ENCODE results near the gene RCOR1.

Gene RCOR1

DNA sequence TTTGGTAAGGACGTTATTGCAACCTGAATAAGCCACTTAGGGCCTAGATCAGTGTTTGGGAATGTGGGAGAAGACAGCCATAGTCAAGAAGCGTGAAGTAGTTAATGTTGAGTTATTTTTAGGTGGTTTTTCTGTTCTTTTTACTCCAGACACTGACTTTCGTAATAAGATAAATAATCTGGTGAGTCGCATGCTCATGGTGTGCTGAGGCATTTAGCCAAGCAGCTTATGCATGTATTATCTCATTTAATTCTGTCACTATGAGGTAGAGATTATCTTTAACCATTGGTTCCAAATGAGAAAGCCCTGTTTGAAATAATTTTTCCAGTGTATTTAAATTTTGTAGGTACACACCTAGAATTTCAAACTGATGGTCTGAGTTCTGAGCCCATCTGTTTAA, 67.3 kb downstream of the RCOR1 start:
- no peak overlapping the region for H3K27ac ChIP-seq
- H3K36me3 ChIP-seq = no peaks in the 10 kb centered on the region
- no peaks in the 10 kb centered on the region for H3K27me3 ChIP-seq (ENCODE audit: insufficient read depth, low read depth, severe bottlenecking)
- TF ChIP-seq, protein P1, sequence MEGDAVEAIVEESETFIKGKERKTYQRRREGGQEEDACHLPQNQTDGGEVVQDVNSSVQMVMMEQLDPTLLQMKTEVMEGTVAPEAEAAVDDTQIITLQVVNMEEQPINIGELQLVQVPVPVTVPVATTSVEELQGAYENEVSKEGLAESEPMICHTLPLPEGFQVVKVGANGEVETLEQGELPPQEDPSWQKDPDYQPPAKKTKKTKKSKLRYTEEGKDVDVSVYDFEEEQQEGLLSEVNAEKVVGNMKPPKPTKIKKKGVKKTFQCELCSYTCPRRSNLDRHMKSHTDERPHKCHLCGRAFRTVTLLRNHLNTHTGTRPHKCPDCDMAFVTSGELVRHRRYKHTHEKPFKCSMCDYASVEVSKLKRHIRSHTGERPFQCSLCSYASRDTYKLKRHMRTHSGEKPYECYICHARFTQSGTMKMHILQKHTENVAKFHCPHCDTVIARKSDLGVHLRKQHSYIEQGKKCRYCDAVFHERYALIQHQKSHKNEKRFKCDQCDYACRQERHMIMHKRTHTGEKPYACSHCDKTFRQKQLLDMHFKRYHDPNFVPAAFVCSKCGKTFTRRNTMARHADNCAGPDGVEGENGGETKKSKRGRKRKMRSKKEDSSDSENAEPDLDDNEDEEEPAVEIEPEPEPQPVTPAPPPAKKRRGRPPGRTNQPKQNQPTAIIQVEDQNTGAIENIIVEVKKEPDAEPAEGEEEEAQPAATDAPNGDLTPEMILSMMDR (IDR thresholded peaks at IDR 0.05; ENCODE audit: low read depth, low read length) = no peak
- H3K4me3 ChIP-seq (ENCODE audit: low read depth, low read length) = no peak overlapping the region
- no peaks in the 10 kb centered on the region for H3K9me3 ChIP-seq (ENCODE audit: severe bottlenecking)
- no peak for DNase-seq

DNA sequence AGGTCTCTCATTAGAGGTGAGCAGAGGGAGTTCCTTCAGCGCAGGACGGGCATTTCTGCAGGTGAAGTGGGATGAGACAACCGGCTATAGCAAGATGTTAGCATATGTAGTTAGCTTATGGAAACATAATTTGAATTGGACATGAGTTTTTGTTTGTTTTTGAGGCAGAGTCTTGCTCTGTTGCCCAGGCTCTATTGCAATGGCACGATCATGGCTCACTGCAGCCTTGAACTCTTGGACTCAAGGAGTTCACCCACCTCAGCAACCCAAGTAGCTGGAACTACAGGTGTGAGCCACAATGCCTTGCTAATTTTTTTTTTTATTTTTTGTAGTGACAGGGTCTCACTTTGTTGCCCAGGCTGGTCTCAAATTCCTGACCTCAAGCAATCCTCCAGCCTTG, 69.2 kb downstream of the RCOR1 start:
- TF ChIP-seq, protein P1 (IDR thresholded peaks at IDR 0.05; ENCODE audit: low read depth, low read length) = no peak
- DNase-seq = no peak
- Histone ChIP-seq H3K4me3 (ENCODE audit: low read depth, low read length) (no peak overlapping the region), H3K27me3 (ENCODE audit: insufficient read depth, low read depth, severe bottlenecking) (no peaks in the 10 kb centered on the region), H3K36me3 (no peaks in the 10 kb centered on the region), H3K27ac (no peak overlapping the region), H3K9me3 (ENCODE audit: severe bottlenecking) (no peaks in the 10 kb centered on the region)

DNA sequence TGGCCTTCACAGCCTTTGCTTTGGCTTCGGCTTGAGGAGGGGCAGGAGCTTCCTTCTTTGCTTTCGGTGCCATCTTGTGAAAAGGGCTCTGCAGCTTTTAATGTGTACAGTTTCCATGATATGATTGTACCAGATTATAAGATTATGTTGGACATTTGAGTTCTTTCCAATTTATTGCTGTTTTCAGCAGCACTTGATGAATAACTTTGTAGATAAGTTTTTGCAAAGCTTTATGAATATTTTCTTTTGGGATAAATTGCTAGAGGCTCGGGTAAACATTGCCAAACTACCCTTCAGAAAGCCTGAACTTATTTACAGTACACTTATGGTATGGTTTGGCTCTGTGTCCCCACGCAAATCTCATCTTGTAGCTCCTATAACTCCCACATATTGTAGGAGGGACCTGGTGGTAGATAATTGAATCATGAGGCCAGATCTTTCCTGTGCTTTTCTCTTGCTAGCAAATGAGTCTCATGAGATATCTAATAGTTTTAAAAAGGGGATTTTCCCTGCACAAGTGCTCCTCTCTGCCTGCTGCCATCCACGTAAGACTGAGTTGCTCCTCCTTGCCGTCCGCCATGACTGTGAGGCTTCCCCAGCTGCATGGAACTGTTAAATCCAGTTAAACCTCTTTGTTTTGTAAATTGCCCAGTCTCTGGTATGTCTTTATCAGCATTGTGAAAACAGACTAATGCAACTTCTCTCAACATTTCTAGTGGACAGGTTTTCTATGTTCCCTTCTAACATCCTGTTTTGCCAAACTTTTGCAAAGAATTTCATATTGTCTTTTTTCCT, 70.4 kb downstream of the RCOR1 start:
- no peak for DNase-seq
- H3K27ac ChIP-seq = no peak overlapping the region
- H3K4me3 ChIP-seq (ENCODE audit: low read depth, low read length) = no peak overlapping the region

DNA sequence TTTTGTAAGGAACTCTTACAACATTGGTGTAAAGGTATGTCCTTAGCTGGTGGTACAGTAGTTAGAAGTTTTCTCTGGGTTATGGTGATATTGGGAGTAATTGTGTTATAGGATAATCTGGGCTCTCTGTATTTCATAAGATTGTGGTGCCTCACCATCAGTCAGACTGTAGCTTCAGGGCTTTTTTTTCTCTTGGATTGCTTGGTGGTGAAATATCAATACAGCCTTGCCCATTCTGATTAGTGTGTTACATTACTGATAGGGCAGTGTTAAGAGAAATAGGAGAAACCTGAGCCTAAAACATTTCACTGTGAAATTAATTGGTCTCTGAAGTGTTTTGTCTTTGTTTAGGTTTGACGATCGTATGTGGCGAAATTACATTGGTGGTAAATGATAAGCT, 71.0 kb downstream of the RCOR1 start:
- no peak for DNase-seq
- TF ChIP-seq, protein P1 (IDR thresholded peaks at IDR 0.05; ENCODE audit: low read depth, low read length) = no peak
- Histone ChIP-seq H3K27me3 (ENCODE audit: insufficient read depth, low read depth, severe bottlenecking) (no peaks in the 10 kb centered on the region), H3K36me3 (no peaks in the 10 kb centered on the region), H3K27ac (no peak overlapping the region), H3K4me3 (ENCODE audit: low read depth, low read length) (no peak overlapping the region), H3K9me3 (ENCODE audit: severe bottlenecking) (no peaks in the 10 kb centered on the region)

More for the DNA sequence above, 70.4 kb downstream of the RCOR1 start:
- Histone ChIP-seq H3K9me3 (ENCODE audit: severe bottlenecking) (no peaks in the 10 kb centered on the region), H3K27me3 (ENCODE audit: insufficient read depth, low read depth, severe bottlenecking) (no peaks in the 10 kb centered on the region), H3K36me3 (no peaks in the 10 kb centered on the region)
- TF ChIP-seq, protein P1 (IDR thresholded peaks at IDR 0.05; ENCODE audit: low read depth, low read length) = no peak

DNA sequence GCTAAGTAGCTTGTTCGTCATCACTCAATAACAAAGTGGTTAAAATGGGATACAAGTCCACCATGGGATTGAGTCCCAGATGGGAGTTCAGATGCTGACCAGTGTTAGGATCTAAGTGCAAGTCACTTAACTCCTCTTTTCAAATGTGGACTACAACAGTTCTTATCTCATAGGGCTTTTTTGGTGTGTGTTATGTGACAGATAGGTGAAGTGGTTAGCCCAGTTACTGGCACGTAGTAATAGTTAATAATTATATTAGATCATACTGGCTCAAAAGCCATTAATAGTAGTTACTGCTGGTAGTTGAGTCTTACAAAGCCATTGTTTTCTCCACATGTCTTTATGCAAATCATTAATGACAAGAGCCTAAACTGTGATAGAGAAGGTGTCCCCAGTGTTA, 73.2 kb downstream of the RCOR1 start:
- no peaks in the 10 kb centered on the region for H3K27me3 ChIP-seq (ENCODE audit: insufficient read depth, low read depth, severe bottlenecking)
- H3K27ac ChIP-seq = no peak overlapping the region
- no peak for DNase-seq
- H3K36me3 ChIP-seq = no peaks in the 10 kb centered on the region
- TF ChIP-seq, protein P1 (IDR thresholded peaks at IDR 0.05; ENCODE audit: low read depth, low read length) = no peak
- no peaks in the 10 kb centered on the region for H3K9me3 ChIP-seq (ENCODE audit: severe bottlenecking)
- H3K4me3 ChIP-seq (ENCODE audit: low read depth, low read length) = no peak overlapping the region

DNA sequence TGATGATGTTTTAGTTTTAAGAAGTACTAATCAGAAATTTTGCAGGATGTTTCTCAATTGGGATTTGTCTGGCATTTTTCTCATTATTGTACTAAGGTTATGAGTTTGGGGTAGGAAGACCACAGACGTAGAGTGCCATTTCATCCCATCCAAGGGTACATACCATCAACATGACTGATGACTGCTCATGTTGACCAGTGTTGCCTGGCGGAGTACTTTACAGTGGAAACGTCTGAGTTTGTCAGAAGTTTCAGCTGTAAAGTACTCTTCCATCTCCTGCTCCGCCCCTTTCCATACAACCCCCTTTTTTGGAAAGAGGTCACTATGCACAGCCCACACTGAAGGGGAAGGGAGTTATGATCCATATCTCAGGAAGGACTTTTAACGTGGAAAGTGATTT, 74.2 kb downstream of the RCOR1 start:
- Histone ChIP-seq H3K4me3 (ENCODE audit: low read depth, low read length) (no peak overlapping the region), H3K36me3 (no peaks in the 10 kb centered on the region), H3K9me3 (ENCODE audit: severe bottlenecking) (no peaks in the 10 kb centered on the region), H3K27me3 (ENCODE audit: insufficient read depth, low read depth, severe bottlenecking) (no peaks in the 10 kb centered on the region), H3K27ac (no peak overlapping the region)
- TF ChIP-seq, protein P1 (IDR thresholded peaks at IDR 0.05; ENCODE audit: low read depth, low read length) = no peak
- DNase-seq = no peak

All from WERI-Rb-1 (cell line).